ENCODE measurements around the gene EPS15.

DNA sequence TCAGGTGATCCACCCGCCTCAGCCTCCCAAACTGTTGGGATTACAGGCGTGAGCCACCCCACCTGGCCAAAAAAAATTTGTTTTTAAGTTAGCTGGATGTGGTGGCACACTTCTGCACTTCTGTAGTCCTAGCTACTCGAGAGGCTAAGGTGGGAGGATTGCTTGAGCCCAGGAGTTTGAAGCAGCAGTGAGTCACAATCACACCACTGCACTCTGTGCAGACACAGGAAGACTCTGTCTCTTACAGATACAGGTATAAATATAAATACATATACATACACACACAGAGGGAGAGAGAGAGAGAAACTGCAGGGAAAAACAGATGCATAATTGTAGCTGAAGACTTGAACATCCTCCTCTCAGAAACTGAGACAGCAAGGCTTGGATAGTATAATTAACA lies 34.8 kb upstream of the EPS15 start:
- no peak for TF ChIP-seq POU2F2 (IDR thresholded peaks at IDR 0.05; ENCODE audit: low read depth, low read length)
- no peak for TF ChIP-seq POLR2AphosphoS5 (IDR thresholded peaks at IDR 0.05; ENCODE audit: low read depth, low read length)

Data from GM12891 (cell line).